ENCODE data around the gene CEP170.

Gene CEP170

GRCh38 chr1:243287652-243288051 lies 32.6 kb upstream of the CEP170 start:
- Histone ChIP-seq H3K27me3 (no peaks in the 10 kb centered on the region), H4K20me1 (no peaks in the 10 kb centered on the region), H3K9me3 (replicated peaks in 1 of 11) (peaks cover 4 to 36% (median 22%) of the 10 kb centered on the region in 11 experiments), H3K4me3 (peak overlapping the region in 4 of 10 experiments; percentile 12 to 46 (median 32); a peak in 4 of 20 replicates), H3K4me1 (peaks cover 30 to 84% (median 64%) of the 10 kb centered on the region in 10 experiments), H3K9ac (peak overlapping the region; percentile 66 to 80 (median 75); a peak in 21 of 22 replicates), H3K36me3 (peaks cover 17 to 51% (median 41%) of the 10 kb centered on the region in 11 experiments), H3K27ac (peak overlapping the region; percentile 85 to 94 (median 92)), H3K4me2 (peak overlapping the region; percentile 52 to 96 (median 81))
- peak in 5 of 11 experiments; percentile 23 to 65 (median 34); a peak in 5 of 22 replicates for TF ChIP-seq Cebpa-rat (IDR thresholded peaks at IDR 0.05)

GRCh38 chr1:243287123-243287460 lies 32.0 kb upstream of the CEP170 start:
- peaks cover 0 to 34% (median 17%) of the 10 kb centered on the region in 11 experiments; a peak in 21 of 22 replicates for H3K9me3 ChIP-seq (replicated peaks in 1 of 11)
- peaks cover 11 to 51% (median 40%) of the 10 kb centered on the region in 11 experiments; a peak in 21 of 22 replicates for H3K36me3 ChIP-seq
- no peaks in the 10 kb centered on the region for H4K20me1 ChIP-seq
- H3K27me3 ChIP-seq, result no peaks in the 10 kb centered on the region
- H3K9ac ChIP-seq, result peak overlapping the region; percentile 58 to 80 (median 75)
- H3K4me1 ChIP-seq, result peaks cover 30 to 85% (median 64%) of the 10 kb centered on the region in 10 experiments
- H3K4me3 ChIP-seq, result peak overlapping the region in 3 of 10 experiments; percentile 8 to 29 (median 20); a peak in 1 of 20 replicates
- H3K27ac ChIP-seq, result peak overlapping the region; percentile 84 to 94 (median 92)
- peak overlapping the region; percentile 50 to 91 (median 80) for H3K4me2 ChIP-seq
- no peak for TF ChIP-seq Cebpa-rat (IDR thresholded peaks at IDR 0.05)

- H3K4me3 ChIP-seq, result peak overlapping the region in 3 of 10 experiments; percentile 8 to 29 (median 20); a peak in 1 of 20 replicates
- H3K27me3 ChIP-seq, result no peaks in the 10 kb centered on the region
- peaks cover 30 to 81% (median 62%) of the 10 kb centered on the region in 10 experiments for H3K4me1 ChIP-seq
- peak overlapping the region; percentile 58 to 80 (median 75) for H3K9ac ChIP-seq
- TF ChIP-seq Cebpa-rat (IDR thresholded peaks at IDR 0.05), result no peak
- peak overlapping the region; percentile 50 to 91 (median 80) for H3K4me2 ChIP-seq
- peaks cover 0 to 34% (median 14%) of the 10 kb centered on the region in 11 experiments; a peak in 17 of 22 replicates for H3K9me3 ChIP-seq (replicated peaks in 1 of 11)
- peaks cover 8 to 51% (median 40%) of the 10 kb centered on the region in 11 experiments for H3K36me3 ChIP-seq
- H4K20me1 ChIP-seq, result no peaks in the 10 kb centered on the region
- peak overlapping the region; percentile 84 to 94 (median 92) for H3K27ac ChIP-seq
These were observed 31.5 kb upstream of the CEP170 start for GRCh38 chr1:243286409-243287122.

GRCh38 chr1:243281672-243282071 lies 26.6 kb upstream of the CEP170 start:
- H3K9me3 ChIP-seq (replicated peaks in 1 of 11), result peaks cover 0 to 36% (median 22%) of the 10 kb centered on the region in 11 experiments; a peak in 17 of 22 replicates
- H3K27ac ChIP-seq, result no peak overlapping the region
- H3K4me2 ChIP-seq, result no peak overlapping the region
- H4K20me1 ChIP-seq, result no peaks in the 10 kb centered on the region
- no peaks in the 10 kb centered on the region for H3K27me3 ChIP-seq
- H3K36me3 ChIP-seq, result peaks cover 22 to 61% (median 52%) of the 10 kb centered on the region in 11 experiments; a peak in 19 of 22 replicates
- no peak overlapping the region for H3K4me3 ChIP-seq
- TF ChIP-seq Cebpa-rat (IDR thresholded peaks at IDR 0.05), result no peak
- H3K9ac ChIP-seq, result no peak overlapping the region
- peaks cover 9 to 40% (median 29%) of the 10 kb centered on the region in 10 experiments for H3K4me1 ChIP-seq

GRCh38 chr1:243280571-243281129 lies 25.6 kb upstream of the CEP170 start:
- no peak overlapping the region for H3K9ac ChIP-seq
- TF ChIP-seq Cebpa-rat (IDR thresholded peaks at IDR 0.05), result no peak
- H3K4me1 ChIP-seq, result peaks cover 0 to 30% (median 19%) of the 10 kb centered on the region in 10 experiments; a peak in 15 of 20 replicates
- H3K9me3 ChIP-seq (replicated peaks in 1 of 11), result peaks cover 0 to 40% (median 23%) of the 10 kb centered on the region in 11 experiments; a peak in 17 of 22 replicates
- H3K27ac ChIP-seq, result no peak overlapping the region
- H3K27me3 ChIP-seq, result no peaks in the 10 kb centered on the region
- no peaks in the 10 kb centered on the region for H4K20me1 ChIP-seq
- no peak overlapping the region for H3K4me2 ChIP-seq
- H3K36me3 ChIP-seq, result peaks cover 30 to 71% (median 61%) of the 10 kb centered on the region in 11 experiments; a peak in 20 of 22 replicates
- H3K4me3 ChIP-seq, result no peak overlapping the region

GRCh38 chr1:243275316-243275715 lies 20.2 kb upstream of the CEP170 start:
- peaks cover 43 to 87% (median 74%) of the 10 kb centered on the region in 11 experiments; a peak in 21 of 22 replicates for H3K36me3 ChIP-seq
- H3K27me3 ChIP-seq, result no peaks in the 10 kb centered on the region
- H3K4me2 ChIP-seq, result no peak overlapping the region
- no peak overlapping the region for H3K4me3 ChIP-seq
- peaks cover 6 to 8% (median 7%) of the 10 kb centered on the region in 10 experiments for H3K4me1 ChIP-seq
- H4K20me1 ChIP-seq, result no peaks in the 10 kb centered on the region
- H3K9ac ChIP-seq, result no peak overlapping the region
- TF ChIP-seq Cebpa-rat (IDR thresholded peaks at IDR 0.05), result no peak
- peaks cover 0 to 39% (median 19%) of the 10 kb centered on the region in 11 experiments; a peak in 14 of 22 replicates for H3K9me3 ChIP-seq (replicated peaks in 1 of 11)
- no peak overlapping the region for H3K27ac ChIP-seq

- H3K4me2 ChIP-seq, result no peak overlapping the region
- no peaks in the 10 kb centered on the region for H3K27me3 ChIP-seq
- peaks cover 0 to 39% (median 19%) of the 10 kb centered on the region in 11 experiments; a peak in 14 of 22 replicates for H3K9me3 ChIP-seq (replicated peaks in 1 of 11)
- no peak for TF ChIP-seq Cebpa-rat (IDR thresholded peaks at IDR 0.05)
- no peaks in the 10 kb centered on the region for H4K20me1 ChIP-seq
- no peak overlapping the region for H3K27ac ChIP-seq
- no peak overlapping the region for H3K9ac ChIP-seq
- no peak overlapping the region for H3K4me3 ChIP-seq
- peaks cover 20 to 22% (median 21%) of the 10 kb centered on the region in 10 experiments for H3K4me1 ChIP-seq
- peaks cover 42 to 77% (median 68%) of the 10 kb centered on the region in 11 experiments; a peak in 21 of 22 replicates for H3K36me3 ChIP-seq
These were observed 18.9 kb upstream of the CEP170 start for GRCh38 chr1:243273945-243274344.

GRCh38 chr1:243273506-243273905 lies 18.4 kb upstream of the CEP170 start:
- Histone ChIP-seq H3K4me1 (peaks cover 24 to 26% (median 25%) of the 10 kb centered on the region in 10 experiments), H3K9ac (no peak overlapping the region), H3K4me2 (no peak overlapping the region), H3K4me3 (no peak overlapping the region), H3K27me3 (no peaks in the 10 kb centered on the region), H4K20me1 (no peaks in the 10 kb centered on the region), H3K27ac (no peak overlapping the region), H3K9me3 (replicated peaks in 1 of 11) (peaks cover 0 to 39% (median 19%) of the 10 kb centered on the region in 11 experiments; a peak in 14 of 22 replicates), H3K36me3 (peaks cover 38 to 72% (median 64%) of the 10 kb centered on the region in 11 experiments; a peak in 21 of 22 replicates)
- no peak for TF ChIP-seq Cebpa-rat (IDR thresholded peaks at IDR 0.05)

GRCh38 chr1:243272401-243272800 lies 17.3 kb upstream of the CEP170 start:
- Histone ChIP-seq H3K27me3 (no peaks in the 10 kb centered on the region), H3K4me1 (peaks cover 35 to 37% (median 37%) of the 10 kb centered on the region in 10 experiments), H3K27ac (no peak overlapping the region; a peak in 1 of 22 replicates), H4K20me1 (no peaks in the 10 kb centered on the region), H3K9ac (no peak overlapping the region), H3K4me2 (no peak overlapping the region; a peak in 1 of 22 replicates), H3K4me3 (no peak overlapping the region), H3K36me3 (peaks cover 31 to 61% (median 53%) of the 10 kb centered on the region in 11 experiments; a peak in 21 of 22 replicates), H3K9me3 (replicated peaks in 1 of 11) (peaks cover 0 to 30% (median 11%) of the 10 kb centered on the region in 11 experiments; a peak in 11 of 22 replicates)
- no peak for TF ChIP-seq Cebpa-rat (IDR thresholded peaks at IDR 0.05)
